GM12878 (cell line): Measurements from ENCODE around the gene SCN4A. TPM values are rescaled to one million over a fixed set of nuclear protein-coding genes. Genes with fewer than 3 reads are reported as not detected.

ENCODE experiments used
- ATAC-seq: fragments of 200-7000 bp; cut with Tn5 transposase; 3 replicates; pipeline ENCODE4 v1.9.1; 2020; ENCODE audit warnings: mild to moderate bottlenecking, moderate library complexity
- BruUV-seq: library from RNA; stranded (reverse); fragments of 400-500 nt; replicated peaks from 2 replicates; lab custom pipeline; 2021; lab: Mats Ljungman, UMichigan
- CTCF ChIA-PET: fragments of 300-600 bp; sonication (Branson Sonifier 250); formaldehyde crosslinking; extraction: SDS; loops from one replicate; lab custom pipeline; 2021; ENCODE audit warnings: inconsistent platforms; lab: Yijun Ruan, JAX
- POLR2A ChIA-PET: fragments of 350-600 bp; formaldehyde crosslinking; extraction: SDS; loops from one replicate; lab custom pipeline; 2021; ENCODE audit warnings: inconsistent platforms; lab: Charles Lee
- RAD21 ChIA-PET: fragments of 300-600 bp; sonication (Branson Sonifier 250); formaldehyde crosslinking; loops from one replicate; lab custom pipeline; 2023; ENCODE audit warnings: antibody characterized with exemption; ENCODE audit not compliant: unreplicated experiment; lab: Charles Lee
- SMC1A ChIA-PET: fragments of 300-600 bp; sonication (Branson Sonifier 250); formaldehyde crosslinking; loops from one replicate; lab custom pipeline; 2023; ENCODE audit not compliant: unreplicated experiment, uncharacterized antibody; lab: Charles Lee
- DNase-seq: peaks from one replicate; pipeline ENCODE4 v3.0.0-alpha.2; 2011; ENCODE audit warnings: low read depth, low spot score
- FAIRE-seq: peaks from 3 replicates; lab custom pipeline; 2011; peaks lifted over from hg19 to GRCh38; lab: Jason Lieb, UNC
- H2AFZ ChIP-seq: 2 replicates; pipeline ENCODE4 v1.6.0; 2011; ENCODE audit warnings: low read depth, low read length, control low read depth; ENCODE audit not compliant: control insufficient read depth
- H3K27ac ChIP-seq: 2 replicates; pipeline ENCODE4 v1.5.1; 2011; ENCODE audit warnings: control low read depth; ENCODE audit not compliant: control insufficient read depth, insufficient read depth
- H3K27me3 ChIP-seq, 2 experiments: replicated peaks in 1 of 2; 2 replicates each; pipeline versions ENCODE4 v1.6.0 to v1.6.1; 2011; ENCODE audit warnings: low read length in 1 of 2; ENCODE audit not compliant: control insufficient read depth in 2 of 2, insufficient read depth in 2 of 2
- H3K36me3 ChIP-seq, 2 experiments: 2 replicates each; pipeline ENCODE4 v1.5.1; 2011; ENCODE audit warnings: low read length in 1 of 2; ENCODE audit not compliant: control insufficient read depth in 2 of 2, insufficient read depth in 2 of 2
- H3K4me1 ChIP-seq: 2 replicates; pipeline ENCODE4 v1.6.1; 2011; ENCODE audit warnings: mild to moderate bottlenecking, low read length, moderate library complexity, mixed read lengths; ENCODE audit not compliant: control insufficient read depth, insufficient read depth
- H3K4me2 ChIP-seq: 2 replicates; pipeline ENCODE4 v1.6.0; 2011; ENCODE audit warnings: control low read depth; ENCODE audit not compliant: control insufficient read depth, insufficient read depth
- H3K4me3 ChIP-seq: fragments of 200-600 bp; sonication (generic); 2 replicates; pipeline ENCODE4 v1.5.1; 2016
- H3K79me2 ChIP-seq: 2 replicates; pipeline ENCODE4 v1.6.0; 2011; ENCODE audit warnings: low read length; ENCODE audit not compliant: control insufficient read depth, insufficient read depth
- H3K9ac ChIP-seq: 2 replicates; pipeline ENCODE4 v1.8.0; 2011; ENCODE audit warnings: low read length, control low read depth, mixed read lengths; ENCODE audit not compliant: control insufficient read depth, insufficient read depth
- H3K9me3 ChIP-seq: replicated peaks from 3 replicates; pipeline ENCODE4 v1.5.1; 2011; ENCODE audit warnings: mild to moderate bottlenecking, low read length; ENCODE audit not compliant: control insufficient read depth, insufficient read depth
- H4K20me1 ChIP-seq: 2 replicates; pipeline ENCODE4 v1.6.0; 2011; ENCODE audit not compliant: control insufficient read depth, insufficient read depth
- BHLHE40 ChIP-seq, 2 experiments: fragments of 450-650 bp in 1 of 2; IDR thresholded peaks; 2 replicates each; pipeline ENCODE4 v1.6.1; 2011 to 2017; ENCODE audit warnings: low read depth in 2 of 2, borderline replicate concordance in 1 of 2, improper control_type of control experiment in 1 of 2, low read length in 1 of 2, mild to moderate bottlenecking in 1 of 2
- CBFB ChIP-seq: IDR thresholded peaks from 2 replicates; pipeline ENCODE4 v1.6.1; 2016; ENCODE audit warnings: antibody characterized with exemption, low read depth
- CTCF ChIP-seq, 3 experiments: IDR thresholded peaks in 2 of 3; conservative IDR thresholded peaks in 1 of 3; 2 replicates each; pipeline ENCODE4 v1.5.1; 2011; ENCODE audit warnings: low read depth in 3 of 3, low read length in 3 of 3, mild to moderate bottlenecking in 3 of 3, control low read depth in 2 of 3, moderate library complexity in 2 of 3, inconsistent platforms in 1 of 3, mixed read lengths in 1 of 3; ENCODE audit not compliant: control insufficient read depth in 2 of 3, insufficient read depth in 1 of 3; ENCODE audit errors: extremely low read depth in 1 of 3
- E2F8 ChIP-seq: fragments of 450-650 bp; IDR thresholded peaks from 2 replicates; pipeline ENCODE4 v1.6.1; 2018; ENCODE audit warnings: mild to moderate bottlenecking, low read depth, moderate library complexity; ENCODE audit not compliant: partially characterized antibody
- HDGF ChIP-seq: fragments of 450-650 bp; IDR thresholded peaks from 2 replicates; pipeline ENCODE4 v1.6.1; 2016; ENCODE audit warnings: antibody characterized with exemption
- IKZF1 ChIP-seq: fragments of 450-650 bp; conservative IDR thresholded peaks from 2 replicates; pipeline ENCODE4 v1.6.1; 2017; ENCODE audit warnings: antibody characterized with exemption, mild to moderate bottlenecking
- MAX ChIP-seq: IDR thresholded peaks from 2 replicates; pipeline ENCODE4 v1.6.1; 2012; ENCODE audit warnings: low read depth, low read length, improper control_type of control experiment
- NFXL1 ChIP-seq: fragments of 450-650 bp; IDR thresholded peaks from 2 replicates; pipeline ENCODE4 v1.6.1; 2017; ENCODE audit warnings: antibody characterized with exemption, mild to moderate bottlenecking, borderline replicate concordance
- PAX5 ChIP-seq: IDR thresholded peaks from 2 replicates; pipeline ENCODE4 v1.6.1; 2011; ENCODE audit warnings: low read depth, low read length, borderline replicate concordance
- RCOR1 ChIP-seq: conservative IDR thresholded peaks from 2 replicates; pipeline ENCODE4 v1.6.1; 2012; ENCODE audit warnings: low read depth, low read length, improper control_type of control experiment
- SKIL ChIP-seq: fragments of 450-650 bp; IDR thresholded peaks from 2 replicates; pipeline ENCODE4 v1.6.1; 2017; ENCODE audit warnings: mild to moderate bottlenecking, low read depth, inconsistent platforms; ENCODE audit not compliant: poor library complexity, severe bottlenecking
- SP1 ChIP-seq: IDR thresholded peaks from one replicate; pipeline ENCODE4 v1.6.1; 2011; ENCODE audit warnings: low read depth, low read length
- USF1 ChIP-seq: IDR thresholded peaks from 2 replicates; pipeline ENCODE4 v1.6.1; 2011; ENCODE audit warnings: borderline replicate concordance, low read depth, mild to moderate bottlenecking, moderate library complexity, mixed read lengths, low read length; ENCODE audit not compliant: insufficient read depth; ENCODE audit errors: extremely low read length
- WGBS: methylation state at CpG from one replicate; pipeline ENCODE4 v1.1.6; 2016; ENCODE audit warnings: low lambda C conversion rate; ENCODE audit not compliant: insufficient replicate concordance, insufficient coverage; ENCODE audit errors: missing lambda C conversion rate; 5-methylcytosine and 5-hydroxymethylcytosine counted together
- in situ Hi-C: fragments of 300-500 bp; cut with MboI; formaldehyde crosslinking; loops from 9 replicates; pipeline ENCODE4 v1.14.3; 2018; ENCODE audit warnings: mixed read lengths
- intact Hi-C: fragments of 100-400 bp; cut with micrococcal nuclease; formaldehyde crosslinking; loops from one replicate; pipeline ENCODE4 v1.14.2; 2022; ENCODE audit not compliant: unreplicated experiment
- polyA plus RNA-seq, 11 experiments: library from polyadenylated mRNA; depleted of rRNA in 4 of 11; unstranded in 6 of 11; stranded (reverse) in 5 of 11; fragments of >200 nt; fragmentation: Nextera tagmentation in 4 of 11; fragmentation: Illumina TruSeq in 1 of 11; extraction: Ambion mirVana in 4 of 11; extraction: Trizol in 1 of 11; gene quantifications; 1 replicate in 1 of 11; 2 replicates in 10 of 11; pipeline versions ENCODE4 v1.2.1 to v1.2.3, GENCODE V29; 2011 to 2016; ENCODE audit warnings: inconsistent platforms in 2 of 11, missing spikeins in 2 of 11, low read depth in 1 of 11
- total RNA-seq, 4 experiments: library from RNA; depleted of rRNA in 3 of 4; stranded (reverse); fragments of >200 nt in 3 of 4; fragmentation: Illumina TruSeq in 1 of 4; extraction: Trizol in 1 of 4; gene quantifications; 2 replicates each; pipeline versions ENCODE4 v1.2.1 to v1.2.3, GENCODE V29; 2013 to 2021

SCN4A gene
- total and polyA plus RNA-seq, 10 of the 15 experiments (the other 5 are each of a cell fraction or from before 2014, with no cell fraction given): under 0.01 to 0.15 (median 0.07) TPM; not detected in 4

- H3K79me2 ChIP-seq: no peaks in the 10 kb centered on the region
- intact Hi-C loops (loop anchor here (1.0 kb wide), 1 partner anchor 27 kb away; no protein-coding TSS in a partner anchor), in situ Hi-C loops (no loop called here)
- ChIA-PET POLR2A (interaction anchor here (0.8 to 2.5 kb wide), 15 partner anchors 10 to 185 kb away, joined by 3 to 68 read pairs (median 5); partner anchors contain the start of genes CD79B, GH1 and ICAM2), CTCF (interaction anchor here (0.5 to 3.1 kb wide), 46 partner anchors 9 to 503 kb away, joined by 3 to 481 read pairs (median 6); partner anchors contain the start of genes CD79B, CSHL1, ERN1 and GH1), SMC1A (interaction anchor here (0.6 to 3.1 kb wide), 25 partner anchors 9 to 191 kb away, joined by 3 to 248 read pairs (median 5); partner anchors contain the start of genes CD79B, CSHL1, GH1 and ICAM2), RAD21 (interaction anchor here (0.6 to 3.1 kb wide), 29 partner anchors 9 to 333 kb away, joined by 3 to 288 read pairs (median 5); partner anchors contain the start of genes CD79B, CSHL1, ERN1 and GH1)
- peak overlapping the region; percentile 60 for H3K9ac ChIP-seq
- no peaks in the 10 kb centered on the region for H3K36me3 ChIP-seq
- ATAC-seq (peak; percentile 64), DNase-seq (no peak), FAIRE-seq (peak; percentile 41)
- H4K20me1 ChIP-seq: no peaks in the 10 kb centered on the region
- peak overlapping the region; percentile 98 for H2AFZ ChIP-seq
- BruUV-seq: no TSS peak
- no peak overlapping the region for H3K4me3 ChIP-seq
- peaks cover 18% of the 10 kb centered on the region for H3K4me1 ChIP-seq
- 2% methylated on average over 6 of the region's 6 CpGs for WGBS
- no peaks in the 10 kb centered on the region; the same call in 2 of the 3 replicates for H3K9me3 ChIP-seq
- H3K4me2 ChIP-seq: peak overlapping the region; percentile 89
- no peaks in the 10 kb centered on the region for H3K27me3 ChIP-seq
- H3K27ac ChIP-seq: peak overlapping the region; percentile 86
- TF ChIP-seq E2F8 (no peak), CTCF (IDR thresholded peaks at IDR 0.05 in 2 of 3, conservative IDR thresholded peaks at IDR 0.05 in 1 of 3; ENCODE audit: control insufficient read depth in 2 of 3, extremely low read depth in 1 of 3, insufficient read depth in 1 of 3, low read depth in 3 of 3, low read length in 3 of 3) (peak in 1 of 3 experiments; percentile 18; a peak in 1 of 6 replicates), IKZF1 (peak; percentile 74), BHLHE40 (IDR thresholded peaks at IDR 0.05; ENCODE audit: borderline replicate concordance in 1 of 2, low read depth in 2 of 2, low read length in 1 of 2) (peak; percentile 87 to 94), SP1 (no peak), USF1 (peak; percentile 87), HDGF (peak; percentile 16; the same call in 1 of the 2 replicates), CBFB (no peak), NFXL1 (no peak), SKIL (no peak), RCOR1 (no peak), PAX5 (peak; percentile 68; the same call in 1 of the 2 replicates), MAX (0 out of 2 replicates have a peak, but pooled peaks have one; percentile 23)
These were observed 26.8 kb downstream of the SCN4A start for GRCh38 chr17:63945784-63946439.
